ENCODE measurements around the gene ATP6AP1.

The ATP6AP1 gene

DNA sequence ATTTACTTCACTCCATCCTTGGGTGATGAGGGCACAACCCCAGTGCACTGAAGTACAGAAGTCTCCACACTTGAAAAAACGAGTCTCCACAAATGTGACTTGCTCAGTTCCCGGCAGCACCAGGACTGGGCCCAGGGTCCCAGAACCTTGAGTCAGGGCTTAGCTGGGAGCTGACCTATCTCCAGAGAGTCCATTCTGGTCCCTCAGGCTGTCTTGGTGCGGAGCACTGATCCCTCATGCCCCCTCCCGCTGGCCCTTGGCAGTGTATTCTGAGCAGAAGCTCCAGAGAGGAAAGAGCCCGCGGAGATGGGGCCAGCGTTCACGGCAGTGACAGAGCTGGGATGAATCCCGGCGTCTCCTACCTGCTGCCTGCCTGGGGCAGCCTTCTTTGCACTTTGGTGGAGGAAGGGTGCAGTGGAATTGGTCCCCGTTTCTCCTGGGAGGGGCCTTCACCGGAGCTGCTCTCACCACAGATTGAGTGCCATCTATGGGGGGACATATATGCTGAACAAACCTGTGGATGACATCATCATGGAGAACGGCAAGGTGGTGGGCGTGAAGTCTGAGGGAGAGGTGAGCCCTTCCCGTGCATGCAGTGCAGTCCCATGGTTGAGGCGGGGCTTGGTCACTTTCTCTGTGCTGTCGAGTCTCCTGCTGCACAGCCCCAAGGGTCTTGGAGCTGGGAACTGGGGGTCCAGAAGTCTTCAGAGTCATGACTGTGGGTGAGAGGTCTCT is 12.3 kb downstream of the ATP6AP1 start:
- TF ChIP-seq, protein P1, sequence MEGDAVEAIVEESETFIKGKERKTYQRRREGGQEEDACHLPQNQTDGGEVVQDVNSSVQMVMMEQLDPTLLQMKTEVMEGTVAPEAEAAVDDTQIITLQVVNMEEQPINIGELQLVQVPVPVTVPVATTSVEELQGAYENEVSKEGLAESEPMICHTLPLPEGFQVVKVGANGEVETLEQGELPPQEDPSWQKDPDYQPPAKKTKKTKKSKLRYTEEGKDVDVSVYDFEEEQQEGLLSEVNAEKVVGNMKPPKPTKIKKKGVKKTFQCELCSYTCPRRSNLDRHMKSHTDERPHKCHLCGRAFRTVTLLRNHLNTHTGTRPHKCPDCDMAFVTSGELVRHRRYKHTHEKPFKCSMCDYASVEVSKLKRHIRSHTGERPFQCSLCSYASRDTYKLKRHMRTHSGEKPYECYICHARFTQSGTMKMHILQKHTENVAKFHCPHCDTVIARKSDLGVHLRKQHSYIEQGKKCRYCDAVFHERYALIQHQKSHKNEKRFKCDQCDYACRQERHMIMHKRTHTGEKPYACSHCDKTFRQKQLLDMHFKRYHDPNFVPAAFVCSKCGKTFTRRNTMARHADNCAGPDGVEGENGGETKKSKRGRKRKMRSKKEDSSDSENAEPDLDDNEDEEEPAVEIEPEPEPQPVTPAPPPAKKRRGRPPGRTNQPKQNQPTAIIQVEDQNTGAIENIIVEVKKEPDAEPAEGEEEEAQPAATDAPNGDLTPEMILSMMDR (IDR thresholded peaks at IDR 0.05; ENCODE audit: low read depth, low read length), result no peak
- Histone ChIP-seq H3K36me3 (peaks cover 24% of the 10 kb centered on the region), H3K27me3 (no peaks in the 10 kb centered on the region), H3K9me3 (no peaks in the 10 kb centered on the region), H3K4me1 (no peaks in the 10 kb centered on the region; the same call in 1 of the 2 replicates), H3K4me3 (ENCODE audit: low read depth, low read length) (no peak overlapping the region)
- no peak for DNase-seq

DNA sequence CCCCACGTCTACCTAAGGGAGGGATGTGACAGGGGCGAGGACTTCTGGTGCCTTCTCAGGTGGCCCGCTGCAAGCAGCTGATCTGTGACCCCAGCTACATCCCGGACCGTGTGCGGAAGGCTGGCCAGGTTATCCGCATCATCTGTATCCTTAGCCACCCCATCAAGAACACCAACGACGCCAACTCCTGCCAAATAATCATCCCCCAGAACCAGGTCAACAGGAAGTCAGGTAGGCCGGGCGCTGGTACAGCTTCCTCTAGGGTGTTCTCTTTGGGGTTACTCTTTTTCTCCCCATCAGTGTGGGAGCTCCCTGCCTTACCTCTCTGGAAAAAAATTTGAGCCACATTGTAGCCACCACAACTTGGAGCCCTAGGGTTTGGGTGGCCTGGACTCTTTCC is 13.1 kb downstream of the ATP6AP1 start:
- Histone ChIP-seq H3K9me3 (no peaks in the 10 kb centered on the region), H3K4me1 (no peaks in the 10 kb centered on the region; the same call in 1 of the 2 replicates), H3K27me3 (no peaks in the 10 kb centered on the region), H3K36me3 (peaks cover 19% of the 10 kb centered on the region), H3K4me3 (ENCODE audit: low read depth, low read length) (no peak overlapping the region)
- TF ChIP-seq, protein P1 (IDR thresholded peaks at IDR 0.05; ENCODE audit: low read depth, low read length), result no peak
- no peak for DNase-seq

DNA sequence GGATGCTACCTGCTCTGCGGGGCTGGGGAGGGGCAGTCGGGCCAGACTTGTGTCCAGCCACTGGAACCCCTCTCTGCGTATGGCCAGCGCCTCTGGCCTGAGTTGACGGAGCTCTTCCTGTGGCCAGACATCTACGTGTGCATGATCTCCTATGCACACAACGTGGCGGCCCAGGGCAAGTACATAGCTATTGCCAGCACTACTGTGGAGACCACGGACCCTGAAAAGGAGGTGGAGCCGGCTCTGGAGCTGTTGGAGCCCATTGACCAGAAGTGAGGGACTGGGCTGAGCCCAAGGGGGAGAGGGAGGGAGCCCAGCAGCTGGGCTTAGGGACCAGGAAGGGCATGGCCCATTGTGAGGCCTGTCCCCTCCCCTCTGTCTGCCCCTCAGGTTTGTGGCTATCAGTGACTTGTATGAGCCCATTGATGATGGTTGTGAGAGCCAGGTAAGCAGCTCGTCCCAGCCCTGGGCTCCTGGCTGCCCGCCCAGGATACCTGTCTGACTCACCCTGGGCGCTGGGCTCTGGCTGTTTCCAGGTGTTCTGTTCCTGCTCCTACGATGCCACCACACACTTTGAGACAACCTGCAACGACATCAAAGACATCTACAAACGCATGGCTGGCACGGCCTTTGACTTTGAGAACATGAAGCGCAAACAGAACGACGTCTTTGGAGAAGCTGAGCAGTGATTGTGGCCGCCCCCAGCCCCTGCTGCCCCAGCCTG is 13.7 kb downstream of the ATP6AP1 start:
- Histone ChIP-seq H3K9me3 (no peaks in the 10 kb centered on the region), H3K4me3 (ENCODE audit: low read depth, low read length) (no peak overlapping the region), H3K36me3 (peaks cover 19% of the 10 kb centered on the region), H3K4me1 (no peaks in the 10 kb centered on the region; the same call in 1 of the 2 replicates), H3K27me3 (no peaks in the 10 kb centered on the region)
- no peak for DNase-seq
- TF ChIP-seq, protein P1 (IDR thresholded peaks at IDR 0.05; ENCODE audit: low read depth, low read length), result no peak

DNA sequence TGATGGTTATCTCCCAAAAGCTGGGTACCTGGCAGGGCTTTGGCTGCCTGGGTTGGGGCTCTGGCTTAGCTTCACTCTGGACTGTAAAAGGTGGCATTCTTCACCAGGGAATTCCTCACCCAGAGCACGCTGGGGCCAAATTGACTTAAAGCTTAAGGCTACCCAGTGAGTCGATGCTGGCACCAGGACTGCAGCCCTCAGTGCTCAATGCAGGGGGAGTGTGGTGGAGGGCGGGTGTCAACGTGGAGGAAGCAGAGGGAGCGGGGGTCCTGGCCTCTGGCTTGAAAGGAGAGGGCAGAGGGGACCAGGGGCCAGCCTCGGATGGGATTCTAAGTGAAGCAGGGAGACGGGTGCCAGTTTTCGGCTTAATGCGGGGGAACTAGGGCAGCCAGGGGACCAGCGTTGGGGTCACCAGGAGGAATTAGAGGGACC is 15.0 kb downstream of the ATP6AP1 start:
- Histone ChIP-seq H3K4me1 (no peaks in the 10 kb centered on the region; the same call in 1 of the 2 replicates), H3K36me3 (peaks cover 16% of the 10 kb centered on the region), H3K27me3 (no peaks in the 10 kb centered on the region), H3K4me3 (ENCODE audit: low read depth, low read length) (peak overlapping the region; percentile 44), H3K9me3 (no peaks in the 10 kb centered on the region)
- no peak for DNase-seq
- TF ChIP-seq, protein P1 (IDR thresholded peaks at IDR 0.05; ENCODE audit: low read depth, low read length), result no peak

DNA sequence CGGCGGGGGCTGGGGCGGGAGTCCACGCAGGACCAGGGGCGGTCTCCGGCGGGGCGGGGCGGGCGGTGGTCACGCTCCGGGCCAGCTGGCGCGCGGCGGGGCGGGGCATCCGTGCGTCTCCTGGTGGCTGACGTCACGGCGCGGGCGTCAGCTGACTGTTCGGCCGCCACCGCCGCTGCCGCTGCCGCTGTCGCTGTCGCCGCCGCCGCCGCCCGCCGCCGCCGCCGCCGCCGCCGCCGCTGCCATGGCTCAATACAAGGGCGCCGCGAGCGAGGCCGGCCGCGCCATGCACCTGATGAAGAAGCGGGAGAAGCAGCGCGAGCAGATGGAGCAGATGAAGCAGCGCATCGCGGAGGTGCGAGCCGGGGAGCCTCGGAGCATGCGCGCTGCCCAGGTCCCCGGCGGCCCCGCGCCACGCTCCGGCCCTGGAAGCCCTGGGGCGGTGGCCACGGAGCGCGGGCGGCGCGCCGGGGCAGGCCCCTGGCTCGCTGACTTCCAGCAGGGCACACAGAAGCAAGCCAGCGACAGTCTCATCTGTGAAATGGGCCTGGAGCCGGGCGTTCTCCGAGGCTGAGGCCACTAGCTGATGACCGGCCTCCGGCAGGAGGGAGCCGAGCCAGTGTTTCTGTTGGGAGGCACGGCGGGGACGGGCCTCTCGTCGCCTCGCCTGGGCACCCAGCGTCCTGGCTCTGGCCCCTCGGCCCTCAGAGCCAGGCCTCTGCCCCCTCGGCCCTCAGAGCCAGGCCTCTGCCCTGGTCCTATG is 15.7 kb downstream of the ATP6AP1 start, which contains the start of gene FAM50A:
TSS of gene FAM50A (plus strand) at position 150 of the 763 bp plus-strand sequence. CDS start at position 245, 95 bp downstream.
- no peaks in the 10 kb centered on the region for H3K9me3 ChIP-seq
- no peaks in the 10 kb centered on the region; the same call in 1 of the 2 replicates for H3K4me1 ChIP-seq
- peak; percentile 78 for DNase-seq
- TF ChIP-seq, protein P1 (IDR thresholded peaks at IDR 0.05; ENCODE audit: low read depth, low read length), result no peak
- peak within 1 kb of the TSS; percentile 67 for H3K4me3 ChIP-seq (ENCODE audit: low read depth, low read length)
- peaks cover 9% of the 10 kb centered on the region for H3K36me3 ChIP-seq
- no peaks in the 10 kb centered on the region for H3K27me3 ChIP-seq

Measured in BE2C (cell line).